GM18517 (cell line): ENCODE data around the gene TACR1.
"Not testable (repeated sequence)": the region's sequence is repeated elsewhere in the genome, so short reads cannot be mapped to it uniquely, and the experiment has no call there.

Experiments
- ATAC-seq: cut with Tn5 transposase; IDR thresholded peaks from one replicate; pipeline ENCODE4 v1.9.1; 2021; ENCODE audit warnings: mild to moderate bottlenecking, moderate library complexity; ENCODE audit not compliant: unreplicated experiment

The TACR1 gene

GRCh38 chr2:75195076-75195691 is 4.1 kb downstream of the TACR1 start:
- no peak for ATAC-seq

- no peak for ATAC-seq
Observed at GRCh38 chr2:75194184-75194868, 5.0 kb downstream of the TACR1 start.

GRCh38 chr2:75192496-75192895 is 6.8 kb downstream of the TACR1 start:
- no peak for ATAC-seq

- ATAC-seq, result no peak
Observed at GRCh38 chr2:75190271-75190990, 8.9 kb downstream of the TACR1 start.

GRCh38 chr2:75186821-75187220 is 12.5 kb downstream of the TACR1 start:
- no peak for ATAC-seq

DNA sequence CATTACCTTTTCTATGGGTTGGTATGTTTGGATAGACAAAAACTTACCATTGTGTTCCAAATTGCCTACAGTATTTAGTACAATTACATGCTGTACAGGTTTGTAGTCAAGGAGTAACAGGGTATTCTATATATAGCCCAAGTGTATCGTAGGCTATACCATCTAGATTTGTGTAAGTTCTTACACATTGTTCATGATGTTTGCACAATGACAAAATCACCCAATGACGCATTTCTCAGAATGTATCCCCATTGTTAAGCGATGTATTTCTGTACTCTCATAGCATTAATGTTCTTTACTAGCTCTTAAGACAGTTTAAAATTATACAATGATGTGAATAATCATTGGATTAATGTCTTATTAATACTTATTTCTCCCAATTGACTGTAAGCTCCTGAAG is 16.7 kb downstream of the TACR1 start:
- ATAC-seq, result no peak

GRCh38 chr2:75180476-75180875 is 18.8 kb downstream of the TACR1 start:
- no peak for ATAC-seq

DNA sequence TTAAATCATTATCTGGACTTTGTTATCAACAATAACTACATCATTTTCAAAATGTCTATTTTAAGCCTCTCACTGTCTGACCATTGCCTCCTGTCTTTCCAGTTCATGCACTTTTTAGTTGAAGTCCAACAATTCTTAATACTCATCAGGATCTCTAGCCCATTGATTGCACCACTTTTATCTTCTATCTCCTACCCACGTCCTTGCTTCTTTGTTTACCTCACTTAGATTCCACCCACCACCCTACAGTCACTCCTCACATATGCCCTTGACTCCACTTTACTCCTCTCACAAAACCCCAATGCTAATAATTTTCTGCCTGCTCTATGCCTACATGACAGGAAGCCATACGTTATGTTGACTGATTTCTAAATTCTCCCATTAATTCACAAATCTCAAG is 21.9 kb downstream of the TACR1 start:
- ATAC-seq, result no peak

DNA sequence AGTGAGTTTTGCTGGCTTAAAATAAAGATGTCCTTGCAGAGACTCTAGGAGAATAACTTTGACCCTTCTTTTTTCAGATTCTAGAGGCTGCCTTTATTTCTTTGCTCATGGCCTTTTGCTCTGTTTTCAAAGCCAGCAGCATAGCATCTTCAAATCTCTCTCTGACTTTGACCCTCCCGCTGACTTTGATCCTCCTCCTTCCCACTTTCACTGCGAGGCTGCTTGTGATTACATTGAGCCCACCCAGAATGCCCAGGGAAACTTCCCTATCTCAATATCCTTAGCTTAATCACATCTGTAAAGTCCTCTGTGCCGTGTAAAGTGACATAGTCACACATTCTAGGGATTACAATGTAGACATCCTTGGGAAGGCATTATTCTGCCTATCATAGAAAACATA is 23.9 kb downstream of the TACR1 start:
- ATAC-seq, result no peak

GRCh38 chr2:75174981-75175380 is 24.3 kb downstream of the TACR1 start:
- no peak for ATAC-seq

GRCh38 chr2:75174519-75174918 is 24.8 kb downstream of the TACR1 start:
- ATAC-seq, result no peak

- ATAC-seq, result no peak
Observed at GRCh38 chr2:75173740-75174139, 25.6 kb downstream of the TACR1 start.

DNA sequence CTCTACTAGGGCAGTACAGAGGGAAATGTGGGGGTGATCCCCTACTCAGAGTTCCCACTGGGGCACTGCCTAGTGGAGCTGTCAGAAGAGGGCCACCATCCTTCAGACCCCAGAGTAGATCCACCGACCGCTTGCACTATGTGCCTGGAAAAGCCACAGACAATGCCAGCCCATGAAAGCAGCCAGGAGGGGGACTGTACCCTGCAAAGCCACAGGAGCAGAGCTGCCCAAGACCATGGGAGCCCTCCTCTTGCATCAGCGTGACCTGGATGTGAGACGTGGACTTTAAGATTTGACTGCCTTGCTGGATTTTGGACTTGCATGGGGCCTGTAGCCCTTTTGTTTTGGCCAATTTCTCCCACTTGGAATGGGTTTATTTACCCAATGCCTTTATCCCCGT is 27.9 kb downstream of the TACR1 start:
- ATAC-seq, result not testable (repeated sequence)

GRCh38 chr2:75170889-75171288 is 28.4 kb downstream of the TACR1 start:
- no peak for ATAC-seq

- ATAC-seq, result no peak
Observed at GRCh38 chr2:75168186-75168585, 31.1 kb downstream of the TACR1 start.

GRCh38 chr2:75166491-75166890 is 32.8 kb downstream of the TACR1 start:
- ATAC-seq, result no peak

DNA sequence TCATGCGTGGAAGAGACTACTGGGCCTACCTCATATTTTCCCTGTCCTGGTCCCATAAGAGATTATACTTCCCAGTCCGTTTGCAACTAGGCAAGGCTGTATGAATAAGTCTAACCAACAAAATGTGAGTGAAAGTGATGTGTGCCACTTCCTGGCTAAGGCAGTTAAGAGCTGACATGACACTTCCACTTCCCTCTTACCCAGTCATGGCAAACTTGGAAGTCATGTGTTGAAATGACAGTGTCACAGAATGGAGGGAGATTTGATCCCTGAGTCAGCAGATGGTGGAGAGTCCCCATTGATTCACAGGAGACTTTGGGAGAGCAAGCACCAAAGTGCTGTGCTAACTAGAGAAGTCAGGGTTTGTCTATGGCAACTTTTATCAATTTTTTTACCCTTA is 36.4 kb downstream of the TACR1 start:
- ATAC-seq, result no peak

- ATAC-seq, result no peak
Observed at GRCh38 chr2:75162259-75162658, 37.1 kb downstream of the TACR1 start.

DNA sequence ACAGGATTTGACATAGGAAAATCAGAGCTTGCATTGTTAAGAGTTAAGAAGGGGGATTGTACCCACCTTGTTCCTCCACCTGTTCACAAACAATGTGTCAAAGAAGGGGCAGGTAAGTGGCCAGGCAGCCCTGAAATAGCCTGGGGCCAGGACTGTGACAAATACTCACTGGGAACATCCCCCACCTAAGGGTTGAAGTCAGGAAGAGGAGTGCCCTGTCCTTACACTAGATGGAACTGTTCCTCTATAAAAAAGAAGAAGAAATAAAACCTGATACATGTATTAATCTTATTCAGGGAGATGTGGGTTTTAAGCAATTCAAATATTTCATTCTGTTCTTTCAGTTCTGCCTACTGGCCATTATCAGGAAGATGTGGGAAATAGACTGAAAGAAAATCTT is 41.9 kb downstream of the TACR1 start:
- no peak for ATAC-seq

DNA sequence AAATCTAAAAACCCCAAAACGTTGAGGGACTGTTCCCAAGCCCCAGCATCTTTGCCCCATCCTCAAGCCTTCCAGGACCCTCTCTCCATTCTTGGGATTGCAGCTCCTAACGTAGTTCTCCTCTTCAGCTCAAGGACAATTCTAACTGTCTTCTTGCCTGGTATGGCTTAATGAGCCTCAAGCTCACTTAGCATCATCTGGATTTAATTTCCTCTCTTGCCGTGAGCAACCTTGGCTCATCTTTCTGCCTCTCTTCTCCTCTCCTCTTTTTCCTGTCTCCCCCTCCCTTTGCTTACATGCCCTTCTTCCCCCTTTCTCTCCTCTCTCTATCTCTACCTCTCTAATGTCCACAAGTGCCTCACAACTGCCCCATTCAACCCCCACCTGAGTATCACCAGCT is 44.2 kb downstream of the TACR1 start:
- ATAC-seq, result no peak

GRCh38 chr2:75153221-75153620 is 46.1 kb downstream of the TACR1 start:
- ATAC-seq, result no peak

GRCh38 chr2:75152243-75152642 is 47.1 kb downstream of the TACR1 start:
- not testable (repeated sequence) for ATAC-seq
